Endodermal cell (in vitro differentiated cells): Measurements from ENCODE around the gene IRF2BPL. TPM values are rescaled to one million over a fixed set of nuclear protein-coding genes. Genes with fewer than 3 reads are reported as not detected.

Source experiments
- DNase-seq: peaks from one replicate; pipeline ENCODE4 v3.0.0-alpha.2; 2017
- H3K27ac ChIP-seq: 2 replicates; pipeline ENCODE4 v1.5.1; 2013; ENCODE audit warnings: mild to moderate bottlenecking, low read depth, low read length, moderate library complexity
- H3K27me3 ChIP-seq: 2 replicates; pipeline ENCODE4 v1.6.1; 2013; ENCODE audit warnings: mild to moderate bottlenecking, low read length, moderate library complexity; ENCODE audit not compliant: insufficient read depth, control insufficient read depth, poor library complexity, severe bottlenecking
- H3K36me3 ChIP-seq: 2 replicates; pipeline ENCODE4 v1.7.0; 2013; ENCODE audit warnings: mild to moderate bottlenecking, low read length, moderate library complexity; ENCODE audit not compliant: control insufficient read depth, insufficient read depth
- H3K4me1 ChIP-seq: one replicate; pipeline ENCODE4 v1.7.0; 2013; ENCODE audit warnings: low read length; ENCODE audit not compliant: control insufficient read depth, insufficient read depth
- H3K4me3 ChIP-seq: 2 replicates; pipeline ENCODE4 v1.5.1; 2013; ENCODE audit warnings: mild to moderate bottlenecking, low read length, moderate library complexity
- H3K9ac ChIP-seq: 2 replicates; pipeline ENCODE4 v1.6.1; 2013; ENCODE audit warnings: mild to moderate bottlenecking, low read length, moderate library complexity; ENCODE audit not compliant: poor library complexity, severe bottlenecking; ENCODE audit errors: extremely low read depth
- H3K9me3 ChIP-seq: 2 replicates; pipeline ENCODE4 v1.6.1; 2013; ENCODE audit warnings: mild to moderate bottlenecking, low read length, moderate library complexity; ENCODE audit not compliant: control insufficient read depth
- H3K27ac Mint-ChIP-seq: 2 replicates; pipeline ENCODE4 v1.8.0; 2020; ENCODE audit warnings: mixed read lengths
- H3K27me3 Mint-ChIP-seq: 2 replicates; pipeline ENCODE4 v1.8.0; 2021; ENCODE audit warnings: mild to moderate bottlenecking, mixed read lengths; ENCODE audit not compliant: insufficient read depth
- H3K36me3 Mint-ChIP-seq: 2 replicates; pipeline ENCODE4 v1.8.0; 2020; ENCODE audit warnings: low read depth, mixed read lengths
- H3K4me1 Mint-ChIP-seq: 2 replicates; pipeline ENCODE4 v1.8.0; 2020; ENCODE audit warnings: mixed read lengths
- H3K4me3 Mint-ChIP-seq: 2 replicates; pipeline ENCODE4 v1.8.0; 2020; ENCODE audit warnings: mild to moderate bottlenecking, moderate library complexity, mixed read lengths
- H3K9me3 Mint-ChIP-seq: 2 replicates; pipeline ENCODE4 v1.8.0; 2020; ENCODE audit warnings: mild to moderate bottlenecking, mixed read lengths
- CTCF ChIP-seq: fragments of 200-600 bp; sonication (generic); conservative IDR thresholded peaks from 2 replicates; pipeline ENCODE4 v1.5.0; 2021; ENCODE audit warnings: antibody characterized with exemption, mild to moderate bottlenecking
- WGBS, 2 experiments: methylation state at CpG; one replicate each; pipeline versions ENCODE4 v1.1.5 to v1.1.7; 2013; ENCODE audit warnings: missing lambda C conversion rate in 2 of 2, mixed read lengths in 1 of 2; ENCODE audit not compliant: insufficient coverage in 1 of 2, insufficient read length in 1 of 2; 5-methylcytosine and 5-hydroxymethylcytosine counted together
- total RNA-seq, 2 donors: library from RNA; stranded (reverse); fragmentation: NEBNext Ultra II Directional in 1 of 2; extraction: Animal tissue kit (Norgen Biotek cat#: 25700) in 1 of 2; gene quantifications; 2 replicates in 1 of 2; 3 replicates in 1 of 2; pipeline ENCODE4 v1.2.1, GENCODE V29; 2021

IRF2BPL gene
- total RNA-seq, 2 donors from 2014 or later, result 34.2 to 44.3 TPM

DNA sequence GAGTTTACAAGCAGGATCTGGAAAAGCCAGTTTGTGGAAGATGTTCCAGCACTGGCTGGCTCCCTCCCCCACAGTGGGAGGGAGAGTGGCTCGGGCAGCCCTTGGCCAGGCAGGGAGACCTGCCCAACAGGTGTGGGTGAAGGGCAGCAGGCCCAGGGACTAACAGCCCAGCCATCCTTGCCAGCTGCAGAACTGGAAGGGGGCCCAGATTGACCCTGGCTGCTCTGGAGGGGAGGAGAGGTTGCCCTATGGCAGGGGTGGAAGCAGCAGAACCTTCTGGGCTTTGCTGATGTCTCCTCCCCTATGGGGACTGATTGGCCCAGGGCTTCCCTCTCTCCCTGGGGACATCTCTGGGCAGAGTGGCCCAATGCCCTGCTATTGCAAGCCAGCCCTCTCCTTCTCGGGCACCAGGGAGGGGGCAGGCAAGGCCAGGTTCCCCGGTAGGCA is 20.5 kb downstream of the IRF2BPL start:
- no peaks in the 10 kb centered on the region for H3K9me3 Mint-ChIP-seq
- no peak overlapping the region for H3K4me3 Mint-ChIP-seq
- DNase-seq, result no peak
- H3K36me3 ChIP-seq, result no peaks in the 10 kb centered on the region
- H3K27ac Mint-ChIP-seq, result no peak overlapping the region
- H3K9ac ChIP-seq, result no peak overlapping the region
- H3K4me1 ChIP-seq, result peaks cover 17% of the 10 kb centered on the region
- no peaks in the 10 kb centered on the region for H3K27me3 Mint-ChIP-seq
- WGBS, 2 experiments, result 91% methylated on average over 3 of the region's 3 CpGs; no CpG with 5 or more reads in 1 of the 2 experiments
- no peak overlapping the region for H3K27ac ChIP-seq
- peaks cover 42% of the 10 kb centered on the region for H3K4me1 Mint-ChIP-seq
- H3K36me3 Mint-ChIP-seq, result no peaks in the 10 kb centered on the region
- TF ChIP-seq CTCF, result no peak
- no peaks in the 10 kb centered on the region for H3K27me3 ChIP-seq
- no peaks in the 10 kb centered on the region for H3K9me3 ChIP-seq
- H3K4me3 ChIP-seq, result no peak overlapping the region

GRCh38 chr14:77007183-77007974 is 21.1 kb downstream of the IRF2BPL start:
- WGBS, 2 experiments, result 86 to 95% methylated on average over 17 to 18 of the region's 18 CpGs
- Histone ChIP-seq H3K9ac (no peak overlapping the region), H3K9me3 (no peaks in the 10 kb centered on the region), H3K4me1 (peaks cover 17% of the 10 kb centered on the region), H3K27ac (no peak overlapping the region), H3K27me3 (no peaks in the 10 kb centered on the region), H3K36me3 (no peaks in the 10 kb centered on the region), H3K4me3 (no peak overlapping the region)
- Mint-ChIP-seq H3K9me3 (no peaks in the 10 kb centered on the region), H3K36me3 (no peaks in the 10 kb centered on the region), H3K4me3 (no peak overlapping the region), H3K27ac (no peak overlapping the region), H3K27me3 (no peaks in the 10 kb centered on the region), H3K4me1 (peaks cover 42% of the 10 kb centered on the region)
- no peak for DNase-seq
- TF ChIP-seq CTCF, result no peak

GRCh38 chr14:77006132-77006531 is 22.4 kb downstream of the IRF2BPL start:
- no peak for TF ChIP-seq CTCF
- Histone ChIP-seq H3K27ac (no peak overlapping the region), H3K27me3 (no peaks in the 10 kb centered on the region), H3K36me3 (no peaks in the 10 kb centered on the region), H3K4me3 (no peak overlapping the region), H3K4me1 (peaks cover 17% of the 10 kb centered on the region), H3K9me3 (no peaks in the 10 kb centered on the region), H3K9ac (no peak overlapping the region)
- 88 to 92% methylated on average over 2 to 9 of the region's 9 CpGs for WGBS, 2 experiments
- Mint-ChIP-seq H3K27me3 (no peaks in the 10 kb centered on the region), H3K4me1 (peaks cover 42% of the 10 kb centered on the region), H3K27ac (no peak overlapping the region), H3K36me3 (no peaks in the 10 kb centered on the region), H3K9me3 (no peaks in the 10 kb centered on the region), H3K4me3 (no peak overlapping the region)
- DNase-seq, result peak; percentile 51
